HCT116 (cell line): ENCODE results near the gene ARL6. TPM values are rescaled to one million over a fixed set of nuclear protein-coding genes. Genes with fewer than 3 reads are reported as not detected.

Experiments used
- ATAC-seq: fragments of 200-7000 bp; cut with Tn5 transposase; 2 replicates; pipeline ENCODE4 v1.9.1; 2020; ENCODE audit warnings: mild to moderate bottlenecking, moderate library complexity
- BruUV-seq: library from RNA; stranded (reverse); fragments of 400-500 nt; replicated peaks from 2 replicates; lab custom pipeline; 2021; lab: Mats Ljungman, UMichigan
- CTCF ChIA-PET: fragments of 300-600 bp; sonication (Branson Sonifier 250); formaldehyde crosslinking; loops from one replicate; lab custom pipeline; 2021; ENCODE audit warnings: antibody characterized with exemption; lab: Charles Lee
- POLR2A ChIA-PET: fragments of 300-600, 350-600 bp; sonication (Branson Sonifier 250); formaldehyde crosslinking; loops from one replicate; lab custom pipeline; 2021; ENCODE audit warnings: antibody characterized with exemption; lab: Charles Lee
- RAD21 ChIA-PET, 2 experiments: fragments of 300-600 bp; sonication (Branson Sonifier 250); formaldehyde crosslinking; loops; one replicate each; lab custom pipeline; 2023; ENCODE audit warnings: low total read pairs in 2 of 2; ENCODE audit not compliant: uncharacterized antibody in 2 of 2, unreplicated experiment in 2 of 2, low non-redundant PET in 1 of 2; lab: Charles Lee
- DNase-seq: peaks from one replicate; pipeline ENCODE4 v3.0.0-alpha.2; 2010; ENCODE audit warnings: low read depth, low spot score
- H2AFZ ChIP-seq: fragments of 200-600 bp; shearing (Covaris generic), sonication (generic); 2 replicates; pipeline ENCODE4 v1.6.1; 2017; ENCODE audit warnings: low read depth, mixed run types, mixed read lengths, antibody characterized with exemption, low read length; ENCODE audit not compliant: poor library complexity, severe bottlenecking
- H3K27ac ChIP-seq: 2 replicates; pipeline ENCODE4 v1.5.1; 2012; ENCODE audit warnings: low read depth, low read length
- H3K27me3 ChIP-seq: fragments of 200-600 bp; sonication (generic); 2 replicates; pipeline ENCODE4 v1.6.1; 2016; ENCODE audit warnings: mixed run types, low read length, mixed read lengths; ENCODE audit not compliant: insufficient read depth
- H3K36me3 ChIP-seq, 2 experiments: fragments of 200-500 bp in 1 of 2; fragments of 200-600 bp in 1 of 2; sonication (Bioruptor generic) in 1 of 2; sonication (generic) in 1 of 2; 2 replicates each; pipeline versions ENCODE4 v1.5.1 to v1.6.1; 2014 to 2016; ENCODE audit warnings: low read length in 2 of 2, inconsistent platforms in 1 of 2, mixed read lengths in 1 of 2, mixed run types in 1 of 2; ENCODE audit not compliant: insufficient read depth in 2 of 2, control insufficient read depth in 1 of 2
- H3K4me1 ChIP-seq, 2 experiments: fragments of 200-600 bp in 1 of 2; sonication (generic) in 1 of 2; 2 replicates each; pipeline versions ENCODE4 v1.5.1 to v1.6.1; 2012 to 2017; ENCODE audit warnings: low read length in 2 of 2, inconsistent platforms in 1 of 2, mild to moderate bottlenecking in 1 of 2, mixed read lengths in 1 of 2, mixed run types in 1 of 2, moderate library complexity in 1 of 2; ENCODE audit not compliant: insufficient read depth in 2 of 2, control insufficient read depth in 1 of 2
- H3K4me2 ChIP-seq: fragments of 200-600 bp; sonication (generic); 2 replicates; pipeline ENCODE4 v1.6.1; 2017; ENCODE audit warnings: mixed run types, low read length, mixed read lengths
- H3K4me3 ChIP-seq, 2 experiments: fragments of 200-600 bp in 1 of 2; sonication (generic) in 1 of 2; replicated peaks in 1 of 2; 2 replicates each; pipeline ENCODE4 v1.5.1; 2011 to 2016; ENCODE audit warnings: low read length in 2 of 2, control low read depth in 1 of 2, low read depth in 1 of 2, mild to moderate bottlenecking in 1 of 2, mixed read lengths in 1 of 2, mixed run types in 1 of 2
- H3K79me2 ChIP-seq: fragments of 200-600 bp; sonication (generic); 2 replicates; pipeline ENCODE4 v1.6.1; 2017; ENCODE audit warnings: mild to moderate bottlenecking, mixed run types, low read length, moderate library complexity, mixed read lengths; ENCODE audit not compliant: insufficient read depth
- H3K9ac ChIP-seq: fragments of 200-600 bp; sonication (generic); 2 replicates; pipeline ENCODE4 v1.6.1; 2016; ENCODE audit warnings: low read length, mixed read lengths
- H3K9me2 ChIP-seq: fragments of 200-600 bp; sonication (generic), shearing (Covaris generic); 2 replicates; pipeline ENCODE4 v1.6.1; 2017; ENCODE audit warnings: mixed run types, mild to moderate bottlenecking, moderate library complexity; ENCODE audit not compliant: insufficient read depth
- H3K9me3 ChIP-seq, 2 experiments: fragments of 200-500 bp in 1 of 2; fragments of 200-600 bp in 1 of 2; sonication (Bioruptor generic) in 1 of 2; sonication (generic) in 1 of 2; 2 replicates each; pipeline ENCODE4 v1.6.1; 2014 to 2017; ENCODE audit warnings: low read length in 2 of 2, mixed read lengths in 2 of 2, inconsistent platforms in 1 of 2, low read depth in 1 of 2, mild to moderate bottlenecking in 1 of 2, mixed run types in 1 of 2, moderate library complexity in 1 of 2; ENCODE audit not compliant: control insufficient read depth in 1 of 2, insufficient read depth in 1 of 2
- H4K20me1 ChIP-seq: fragments of 200-600 bp; sonication (generic), shearing (Covaris generic); 2 replicates; pipeline ENCODE4 v1.6.1; 2017; ENCODE audit warnings: mixed run types, mild to moderate bottlenecking, moderate library complexity; ENCODE audit not compliant: insufficient read depth
- CBX3 ChIP-seq: IDR thresholded peaks from 2 replicates; pipeline ENCODE4 v1.6.1; 2012; ENCODE audit warnings: low read depth
- EZH2 ChIP-seq: fragments of 200-600 bp; sonication (generic); IDR thresholded peaks from 2 replicates; pipeline ENCODE4 v1.6.1; 2017; ENCODE audit warnings: antibody characterized with exemption, mixed run types
- EZH2phosphoT487 ChIP-seq: fragments of 200-600 bp; IDR thresholded peaks from 2 replicates; pipeline ENCODE4 v1.6.1; 2018; ENCODE audit warnings: antibody characterized with exemption, borderline replicate concordance
- POLR2A ChIP-seq: IDR thresholded peaks from 2 replicates; pipeline ENCODE4 v1.7.0; 2011; ENCODE audit warnings: borderline replicate concordance; ENCODE audit not compliant: insufficient read depth, insufficient read length; ENCODE audit errors: extremely low read depth
- RAD21 ChIP-seq: IDR thresholded peaks from 2 replicates; pipeline ENCODE4 v1.6.1; 2012; ENCODE audit warnings: low read depth, mild to moderate bottlenecking
- SP1 ChIP-seq: IDR thresholded peaks from 2 replicates; pipeline ENCODE4 v1.6.1; 2012; ENCODE audit warnings: low read depth
- TCF7L2 ChIP-seq: IDR thresholded peaks from 2 replicates; pipeline ENCODE4 v1.7.0; 2011; ENCODE audit warnings: borderline replicate concordance, inconsistent platforms; ENCODE audit not compliant: insufficient read depth, insufficient read length; ENCODE audit errors: extremely low read depth
- ZFX ChIP-seq: fragments of 450-650 bp; IDR thresholded peaks from 2 replicates; pipeline ENCODE4 v1.6.1; 2017
- ZNF274 ChIP-seq: fragments of 200-500 bp; sonication (Bioruptor generic); IDR thresholded peaks from 2 replicates; pipeline ENCODE4 v1.6.1; 2014; ENCODE audit warnings: mild to moderate bottlenecking, low read depth, low read length, inconsistent platforms
- intact Hi-C: fragments of 100-400 bp; cut with micrococcal nuclease; formaldehyde crosslinking; loops from 2 replicates; pipeline ENCODE4 v1.10.0; 2022
- total RNA-seq: library from RNA; stranded (reverse); gene quantifications from one replicate; pipeline ENCODE4 v1.2.1, GENCODE V29; 2021; ENCODE audit not compliant: unreplicated experiment
- TF ChIP-seq, protein P1 (sequence below): IDR thresholded peaks from 2 replicates; pipeline ENCODE4 v1.6.1; 2012; ENCODE audit warnings: low read depth
- TF ChIP-seq, protein P2 (sequence below), 3 experiments: fragments of 200-600 bp in 1 of 3; sonication (generic) in 1 of 3; IDR thresholded peaks in 2 of 3; conservative IDR thresholded peaks in 1 of 3; 2 replicates each; pipeline ENCODE4 v1.5.1; 2012 to 2017; ENCODE audit warnings: low read depth in 2 of 3, low read length in 2 of 3, antibody characterized with exemption in 1 of 3, borderline replicate concordance in 1 of 3, control low read depth in 1 of 3, mild to moderate bottlenecking in 1 of 3, mixed read lengths in 1 of 3, mixed run types in 1 of 3, moderate library complexity in 1 of 3; ENCODE audit not compliant: insufficient read depth in 1 of 3
- TF ChIP-seq, protein P3 (sequence below): IDR thresholded peaks from 2 replicates; pipeline ENCODE4 v1.6.1; 2011; ENCODE audit warnings: mild to moderate bottlenecking, low read length, moderate library complexity; ENCODE audit not compliant: insufficient replicate concordance; ENCODE audit errors: extremely low read depth

The ARL6 gene
- total RNA-seq, 1 experiment from 2014 or later, result 2.9 TPM

DNA sequence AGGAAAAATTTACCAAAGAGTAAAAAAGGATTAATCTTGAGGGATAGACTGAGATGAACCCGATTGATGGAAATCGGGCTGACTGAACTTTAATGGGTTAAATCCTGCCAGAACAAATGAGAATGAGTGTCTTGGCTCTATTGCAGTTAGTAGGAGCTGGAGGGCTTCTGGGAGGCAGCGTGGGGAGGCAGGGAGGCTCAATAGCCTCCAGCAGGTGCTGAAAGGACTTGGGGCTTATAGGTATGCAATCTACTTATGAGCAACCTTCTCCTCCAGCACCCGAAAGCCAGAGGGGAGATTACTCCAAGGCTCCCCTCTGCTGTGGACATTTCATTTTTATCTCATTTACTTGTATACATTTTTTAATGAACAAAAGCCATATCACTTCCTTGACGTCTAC lies 56.2 kb downstream of the ARL6 start (continued):
- TF ChIP-seq, protein P1, sequence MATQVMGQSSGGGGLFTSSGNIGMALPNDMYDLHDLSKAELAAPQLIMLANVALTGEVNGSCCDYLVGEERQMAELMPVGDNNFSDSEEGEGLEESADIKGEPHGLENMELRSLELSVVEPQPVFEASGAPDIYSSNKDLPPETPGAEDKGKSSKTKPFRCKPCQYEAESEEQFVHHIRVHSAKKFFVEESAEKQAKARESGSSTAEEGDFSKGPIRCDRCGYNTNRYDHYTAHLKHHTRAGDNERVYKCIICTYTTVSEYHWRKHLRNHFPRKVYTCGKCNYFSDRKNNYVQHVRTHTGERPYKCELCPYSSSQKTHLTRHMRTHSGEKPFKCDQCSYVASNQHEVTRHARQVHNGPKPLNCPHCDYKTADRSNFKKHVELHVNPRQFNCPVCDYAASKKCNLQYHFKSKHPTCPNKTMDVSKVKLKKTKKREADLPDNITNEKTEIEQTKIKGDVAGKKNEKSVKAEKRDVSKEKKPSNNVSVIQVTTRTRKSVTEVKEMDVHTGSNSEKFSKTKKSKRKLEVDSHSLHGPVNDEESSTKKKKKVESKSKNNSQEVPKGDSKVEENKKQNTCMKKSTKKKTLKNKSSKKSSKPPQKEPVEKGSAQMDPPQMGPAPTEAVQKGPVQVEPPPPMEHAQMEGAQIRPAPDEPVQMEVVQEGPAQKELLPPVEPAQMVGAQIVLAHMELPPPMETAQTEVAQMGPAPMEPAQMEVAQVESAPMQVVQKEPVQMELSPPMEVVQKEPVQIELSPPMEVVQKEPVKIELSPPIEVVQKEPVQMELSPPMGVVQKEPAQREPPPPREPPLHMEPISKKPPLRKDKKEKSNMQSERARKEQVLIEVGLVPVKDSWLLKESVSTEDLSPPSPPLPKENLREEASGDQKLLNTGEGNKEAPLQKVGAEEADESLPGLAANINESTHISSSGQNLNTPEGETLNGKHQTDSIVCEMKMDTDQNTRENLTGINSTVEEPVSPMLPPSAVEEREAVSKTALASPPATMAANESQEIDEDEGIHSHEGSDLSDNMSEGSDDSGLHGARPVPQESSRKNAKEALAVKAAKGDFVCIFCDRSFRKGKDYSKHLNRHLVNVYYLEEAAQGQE, result no peak

DNA sequence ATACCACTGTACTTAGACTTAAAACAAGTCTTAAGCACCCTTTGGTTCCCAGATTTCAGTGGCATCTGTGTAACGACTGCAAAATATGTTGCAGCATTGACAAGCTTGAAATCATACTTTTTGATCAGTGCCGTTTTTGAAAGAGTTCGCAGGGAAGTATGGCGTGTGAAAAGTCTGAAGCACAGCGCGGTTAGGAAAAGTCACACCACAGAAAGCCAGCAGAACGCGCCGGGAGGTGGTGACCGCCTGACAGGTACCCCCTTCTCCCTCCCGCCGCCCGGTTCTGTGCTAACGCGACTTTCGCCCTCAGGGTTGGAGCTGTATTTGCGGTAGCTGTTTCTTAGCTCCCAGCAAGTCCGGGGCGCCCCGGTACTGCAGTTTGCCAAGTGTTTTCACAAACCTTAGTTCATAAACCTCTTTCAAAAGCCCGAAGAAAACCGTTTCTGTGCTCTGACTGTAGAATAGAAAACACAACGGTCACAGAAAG lies 56.8 kb downstream of the ARL6 start:
- Histone ChIP-seq H3K4me1 (peaks cover 7 to 9% of the 10 kb centered on the region in 2 experiments; a peak in 3 of 4 replicates), H3K27me3 (no peaks in the 10 kb centered on the region), H3K9me3 (no peaks in the 10 kb centered on the region), H3K4me3 (peak overlapping the region; percentile 70 to 75), H3K36me3 (no peaks in the 10 kb centered on the region), H2AFZ (peak overlapping the region; percentile 87), H3K9me2 (no peaks in the 10 kb centered on the region), H4K20me1 (no peaks in the 10 kb centered on the region), H3K9ac (peak overlapping the region; percentile 63), H3K27ac (no peak overlapping the region; the same call in 1 of the 2 replicates), H3K4me2 (peak overlapping the region; percentile 84), H3K79me2 (peaks cover 8% of the 10 kb centered on the region; the same call in 1 of the 2 replicates)
- BruUV-seq, result no TSS peak
- intact Hi-C loops, result loop anchor here (5.0 kb wide), 1 partner anchor 151 kb away; the partner anchor contains the start of gene RIOX2
- DNase-seq, result no peak
- ATAC-seq, result peak; percentile 27
- ChIA-PET RAD21 (no interaction called here), CTCF (no interaction called here), POLR2A (interaction anchor here (1.0 kb wide), 1 partner anchor 8 kb away, joined by 3 read pairs; no protein-coding TSS in a partner anchor)
- TF ChIP-seq CBX3, result no peak
- TF ChIP-seq RAD21, result no peak
- TF ChIP-seq, protein P2, sequence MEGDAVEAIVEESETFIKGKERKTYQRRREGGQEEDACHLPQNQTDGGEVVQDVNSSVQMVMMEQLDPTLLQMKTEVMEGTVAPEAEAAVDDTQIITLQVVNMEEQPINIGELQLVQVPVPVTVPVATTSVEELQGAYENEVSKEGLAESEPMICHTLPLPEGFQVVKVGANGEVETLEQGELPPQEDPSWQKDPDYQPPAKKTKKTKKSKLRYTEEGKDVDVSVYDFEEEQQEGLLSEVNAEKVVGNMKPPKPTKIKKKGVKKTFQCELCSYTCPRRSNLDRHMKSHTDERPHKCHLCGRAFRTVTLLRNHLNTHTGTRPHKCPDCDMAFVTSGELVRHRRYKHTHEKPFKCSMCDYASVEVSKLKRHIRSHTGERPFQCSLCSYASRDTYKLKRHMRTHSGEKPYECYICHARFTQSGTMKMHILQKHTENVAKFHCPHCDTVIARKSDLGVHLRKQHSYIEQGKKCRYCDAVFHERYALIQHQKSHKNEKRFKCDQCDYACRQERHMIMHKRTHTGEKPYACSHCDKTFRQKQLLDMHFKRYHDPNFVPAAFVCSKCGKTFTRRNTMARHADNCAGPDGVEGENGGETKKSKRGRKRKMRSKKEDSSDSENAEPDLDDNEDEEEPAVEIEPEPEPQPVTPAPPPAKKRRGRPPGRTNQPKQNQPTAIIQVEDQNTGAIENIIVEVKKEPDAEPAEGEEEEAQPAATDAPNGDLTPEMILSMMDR (IDR thresholded peaks at IDR 0.05 in 2 of 3, conservative IDR thresholded peaks at IDR 0.05 in 1 of 3; ENCODE audit: borderline replicate concordance in 1 of 3, insufficient read depth in 1 of 3, low read depth in 2 of 3, low read length in 2 of 3), result no peak
- TF ChIP-seq TCF7L2, result no peak
- no peak for TF ChIP-seq EZH2
- TF ChIP-seq, protein P1, result no peak
- TF ChIP-seq ZFX, result no peak
- TF ChIP-seq POLR2A, result no peak
- TF ChIP-seq EZH2phosphoT487, result no peak
- TF ChIP-seq, protein P3, sequence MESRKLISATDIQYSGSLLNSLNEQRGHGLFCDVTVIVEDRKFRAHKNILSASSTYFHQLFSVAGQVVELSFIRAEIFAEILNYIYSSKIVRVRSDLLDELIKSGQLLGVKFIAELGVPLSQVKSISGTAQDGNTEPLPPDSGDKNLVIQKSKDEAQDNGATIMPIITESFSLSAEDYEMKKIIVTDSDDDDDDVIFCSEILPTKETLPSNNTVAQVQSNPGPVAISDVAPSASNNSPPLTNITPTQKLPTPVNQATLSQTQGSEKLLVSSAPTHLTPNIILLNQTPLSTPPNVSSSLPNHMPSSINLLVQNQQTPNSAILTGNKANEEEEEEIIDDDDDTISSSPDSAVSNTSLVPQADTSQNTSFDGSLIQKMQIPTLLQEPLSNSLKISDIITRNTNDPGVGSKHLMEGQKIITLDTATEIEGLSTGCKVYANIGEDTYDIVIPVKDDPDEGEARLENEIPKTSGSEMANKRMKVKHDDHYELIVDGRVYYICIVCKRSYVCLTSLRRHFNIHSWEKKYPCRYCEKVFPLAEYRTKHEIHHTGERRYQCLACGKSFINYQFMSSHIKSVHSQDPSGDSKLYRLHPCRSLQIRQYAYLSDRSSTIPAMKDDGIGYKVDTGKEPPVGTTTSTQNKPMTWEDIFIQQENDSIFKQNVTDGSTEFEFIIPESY, result no peak
- TF ChIP-seq SP1, result no peak
- TF ChIP-seq ZNF274, result no peak
